Measurements from ENCODE around the gene ZNF827.

The ZNF827 gene

DNA sequence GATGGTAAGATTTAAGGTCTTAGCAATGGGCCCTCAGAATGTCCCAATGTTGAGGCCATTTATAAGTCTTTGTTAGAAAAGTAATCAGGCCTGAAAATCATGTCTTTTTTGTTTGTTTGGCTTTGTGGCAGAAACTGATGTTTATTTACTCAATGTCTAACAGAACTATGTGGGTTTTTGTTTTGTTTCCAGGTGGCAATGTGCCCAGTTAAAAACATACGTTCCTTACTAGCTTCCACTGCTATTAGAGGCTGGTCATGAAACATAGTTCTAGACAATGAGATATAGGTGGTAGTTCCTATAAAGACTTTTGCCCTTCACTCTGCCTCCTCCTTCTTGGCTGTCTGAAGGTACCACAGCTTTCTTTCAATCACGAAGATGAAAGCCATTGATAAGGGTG lies 149.9 kb downstream of the ZNF827 start:
- DNase-seq, result no peak

DNA sequence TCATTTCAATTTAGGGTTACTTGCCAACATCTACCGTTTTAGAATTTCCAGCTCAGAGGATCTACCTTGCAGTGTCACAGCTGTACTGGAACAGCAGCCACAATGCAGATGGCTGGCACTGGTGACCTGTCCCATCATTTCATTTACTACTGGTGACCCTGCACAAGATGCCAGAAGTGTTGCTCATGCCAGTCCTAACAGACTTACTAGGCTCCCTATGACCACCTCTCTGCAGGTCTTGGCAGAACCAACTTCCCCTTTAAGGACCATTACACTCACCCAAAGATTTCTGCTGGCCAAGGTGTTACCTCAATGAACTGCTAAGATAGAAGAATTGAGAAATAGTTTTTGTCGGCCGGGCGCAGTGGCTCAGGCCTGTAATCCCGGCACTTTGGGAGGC lies 151.8 kb downstream of the ZNF827 start:
- DNase-seq, result no peak

GRCh38 chr4:145786261-145786660 lies 152.4 kb downstream of the ZNF827 start:
- DNase-seq, result no peak

- no peak for DNase-seq
These were observed 153.1 kb downstream of the ZNF827 start for GRCh38 chr4:145785391-145786008.

DNA sequence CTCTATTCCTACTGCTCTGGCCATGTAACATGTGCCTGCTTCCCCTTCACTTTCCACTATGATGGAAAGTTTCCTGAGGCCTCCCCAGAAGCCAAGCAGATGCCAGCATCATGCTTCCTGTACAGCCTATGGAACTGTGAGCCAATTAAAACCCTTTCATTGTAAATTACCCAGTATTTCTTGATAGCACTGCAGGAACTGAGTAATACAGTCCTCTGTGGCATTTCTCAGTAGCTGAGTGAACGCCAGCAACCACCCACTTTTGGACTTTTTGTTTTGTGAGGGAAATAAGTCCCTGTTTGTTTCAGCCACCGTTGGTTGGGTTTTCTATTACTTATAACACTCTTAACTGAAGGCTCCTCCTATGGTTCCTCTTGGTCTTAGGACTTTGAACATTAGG lies 154.6 kb downstream of the ZNF827 start:
- no peak for DNase-seq

DNA sequence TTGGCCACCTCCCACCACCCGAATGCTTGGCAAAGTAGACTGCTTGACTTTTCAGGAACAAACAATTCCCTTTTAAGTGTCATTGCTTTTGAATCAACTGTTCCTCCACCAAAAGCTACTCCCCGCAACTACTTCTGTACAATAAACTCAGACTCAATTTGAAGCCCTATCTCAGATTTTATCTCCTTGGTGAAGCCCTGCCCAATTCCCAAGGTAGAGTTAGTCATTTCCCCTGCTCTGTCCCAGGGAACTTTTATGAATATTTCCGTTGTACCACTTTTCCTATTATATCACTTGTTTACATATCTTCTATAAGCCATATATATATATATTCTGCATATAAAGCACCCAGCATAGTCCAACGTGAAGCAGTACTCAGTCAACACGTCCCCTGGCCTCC lies 155.9 kb downstream of the ZNF827 start:
- DNase-seq, result no peak

DNA sequence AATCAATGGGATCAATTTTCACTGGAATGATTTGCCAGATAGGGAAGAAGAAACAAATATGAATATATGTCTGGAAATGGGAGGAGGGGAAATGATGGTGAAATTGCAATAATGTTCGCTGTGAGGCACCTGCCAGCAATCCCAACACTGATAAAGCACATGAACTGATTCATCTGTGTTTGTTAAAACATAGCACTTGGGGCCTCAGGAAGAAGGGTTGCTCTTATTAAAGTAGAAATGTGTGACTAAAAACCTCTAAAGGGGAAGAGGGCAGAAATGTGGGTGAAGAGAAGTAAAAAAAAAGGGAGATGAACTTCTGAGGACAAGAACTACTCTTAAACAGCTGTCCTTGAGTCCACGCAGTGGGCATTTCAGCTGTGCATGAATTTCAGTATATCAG lies 157.3 kb downstream of the ZNF827 start:
- no peak for DNase-seq

DNA sequence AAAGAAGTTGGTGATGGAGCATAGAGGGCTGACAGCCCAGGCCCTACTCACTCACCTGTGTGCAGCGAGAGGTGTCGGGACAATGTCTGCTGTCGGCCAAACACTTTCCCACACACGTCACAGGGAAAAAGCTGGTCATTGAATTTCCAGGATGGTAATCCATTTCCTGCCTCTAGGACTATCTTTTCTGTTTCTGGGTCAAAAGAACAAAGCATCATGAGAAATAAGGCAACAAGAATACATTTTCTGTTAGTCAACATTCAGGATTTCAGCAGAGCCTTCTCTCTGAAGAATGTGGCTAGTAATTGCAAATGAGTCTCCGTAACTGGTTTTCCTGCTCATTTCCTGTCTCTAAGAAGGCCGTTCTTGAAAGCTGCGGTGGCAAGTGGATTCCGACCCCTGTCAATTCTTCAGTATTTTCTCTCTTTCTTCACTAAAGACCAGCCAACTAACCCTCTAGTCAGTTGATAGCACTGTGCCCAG lies 159.3 kb downstream of the ZNF827 start:
- no peak for DNase-seq

DNA sequence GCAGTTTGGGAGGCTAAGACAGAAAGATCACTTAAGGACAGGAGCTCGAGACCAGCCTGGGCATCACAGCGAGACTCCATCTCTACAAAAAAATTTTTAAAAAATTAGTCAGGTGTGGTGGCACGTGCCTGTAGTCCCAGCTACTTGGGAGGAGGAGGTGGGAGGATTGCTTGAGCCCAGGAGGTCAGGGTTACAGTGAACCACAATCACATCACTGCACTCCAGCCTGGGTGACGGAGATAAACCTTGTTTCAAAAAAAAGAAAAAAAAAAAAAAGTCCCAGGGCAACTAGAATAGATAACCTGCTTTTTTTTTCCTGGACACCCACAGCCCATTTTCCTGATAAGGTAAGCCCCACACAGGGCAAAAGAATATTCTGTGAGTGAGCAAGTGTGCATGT lies 162.4 kb downstream of the ZNF827 start:
- no peak for DNase-seq

GRCh38 chr4:145775406-145775805 lies 163.2 kb downstream of the ZNF827 start:
- no peak for DNase-seq

GRCh38 chr4:145774473-145774872 lies 164.2 kb downstream of the ZNF827 start:
- no peak for DNase-seq

- no peak for DNase-seq
These were observed 164.9 kb downstream of the ZNF827 start for GRCh38 chr4:145773581-145774234.

- no peak for DNase-seq
These were observed 166.3 kb downstream of the ZNF827 start for GRCh38 chr4:145772347-145772746.

- no peak for DNase-seq
These were observed 168.5 kb downstream of the ZNF827 start for GRCh38 chr4:145770124-145770523.

DNA sequence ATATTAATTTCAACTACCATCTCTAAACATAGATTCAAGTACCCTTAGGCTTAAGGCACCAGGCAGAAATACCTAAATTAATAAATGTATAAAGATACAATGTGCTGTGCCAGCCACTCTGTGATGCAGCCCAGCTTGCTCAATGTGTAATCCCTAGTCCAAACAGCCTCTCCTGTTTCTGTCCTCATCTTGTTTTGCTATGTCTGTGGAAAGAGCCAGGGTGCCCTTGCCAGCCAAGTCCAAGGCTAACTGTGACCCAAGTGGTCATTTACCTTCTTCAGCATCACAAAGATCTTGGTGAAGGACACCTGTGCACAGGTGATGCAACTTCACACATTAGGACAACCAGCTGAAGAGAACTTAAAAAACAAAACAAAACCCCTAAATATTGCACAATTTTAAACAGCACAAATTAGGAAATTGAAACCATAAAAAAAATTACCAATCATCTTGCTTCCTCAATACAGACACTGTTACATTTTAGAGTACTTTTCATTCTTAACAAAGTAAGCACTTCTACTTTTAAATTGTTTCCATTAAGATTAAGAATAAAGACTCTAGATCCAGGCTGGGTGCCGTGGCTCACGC lies 169.1 kb downstream of the ZNF827 start:
- DNase-seq, result no peak

GRCh38 chr4:145766273-145766672 lies 172.3 kb downstream of the ZNF827 start:
- no peak for DNase-seq

DNA sequence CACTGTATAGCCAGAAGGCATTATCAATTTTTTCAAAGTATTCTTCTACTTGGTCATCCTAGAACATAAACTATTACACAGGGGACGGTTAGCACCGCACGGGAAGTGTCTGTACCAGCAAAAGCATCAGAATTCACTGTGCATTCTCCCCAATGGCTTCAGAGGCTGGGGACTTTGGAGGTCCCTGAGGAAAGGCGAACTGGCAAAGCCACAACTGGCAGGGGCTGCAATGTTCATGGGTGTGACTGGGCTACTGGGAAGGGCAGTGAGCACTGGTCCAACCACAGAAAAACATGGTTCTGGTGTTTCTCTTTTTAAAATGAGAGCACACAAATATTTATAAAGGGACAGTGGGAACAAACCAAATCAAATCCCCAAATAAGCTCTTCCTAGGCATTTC lies 175.2 kb downstream of the ZNF827 start:
- no peak for DNase-seq

- DNase-seq, result no peak
These were observed 175.9 kb downstream of the ZNF827 start for GRCh38 chr4:145762719-145763118.

GRCh38 chr4:145760961-145761929 lies 177.4 kb downstream of the ZNF827 start:
- no peak for DNase-seq

DNA sequence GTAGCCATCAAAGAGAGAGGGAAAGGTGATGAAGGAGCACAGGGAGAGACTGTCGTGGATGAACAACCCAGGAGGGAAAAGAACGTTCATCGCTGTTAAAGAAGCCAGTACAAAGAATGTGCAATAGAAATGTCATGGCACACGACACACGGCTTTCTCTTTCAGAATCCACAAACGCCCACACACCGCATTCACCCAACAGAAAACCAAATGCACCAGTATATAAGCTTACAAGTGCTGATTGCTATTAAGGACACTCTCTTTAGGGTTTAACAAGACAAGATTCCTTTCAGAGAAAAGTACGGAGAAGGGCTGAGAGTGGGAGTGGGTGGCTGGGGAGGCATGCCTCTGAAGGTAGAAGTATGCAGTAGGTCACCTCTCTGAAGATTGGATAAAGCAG lies 178.4 kb downstream of the ZNF827 start:
- DNase-seq, result no peak

- DNase-seq, result peak; percentile 73
These were observed 181.4 kb downstream of the ZNF827 start for GRCh38 chr4:145757188-145757587.

DNA sequence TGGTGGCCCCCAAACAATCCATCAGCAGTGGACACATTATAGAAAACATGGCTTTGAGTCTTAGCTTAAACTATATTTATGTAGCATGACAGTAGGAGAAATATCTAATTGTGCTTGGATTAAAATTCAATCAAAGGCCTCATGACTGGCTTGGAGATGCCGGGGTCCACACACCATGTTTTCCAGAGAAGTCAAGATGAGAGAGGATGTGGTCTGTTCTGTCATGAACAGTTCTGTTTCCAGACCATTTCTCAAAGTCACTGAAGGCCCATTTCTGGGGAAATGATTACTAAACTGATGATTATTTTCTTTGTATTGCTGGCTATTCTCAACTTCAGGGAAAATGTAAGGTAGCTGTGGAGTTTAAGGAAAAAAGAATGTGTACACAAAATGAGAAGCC lies 182.4 kb downstream of the ZNF827 start:
- DNase-seq, result no peak

DNA sequence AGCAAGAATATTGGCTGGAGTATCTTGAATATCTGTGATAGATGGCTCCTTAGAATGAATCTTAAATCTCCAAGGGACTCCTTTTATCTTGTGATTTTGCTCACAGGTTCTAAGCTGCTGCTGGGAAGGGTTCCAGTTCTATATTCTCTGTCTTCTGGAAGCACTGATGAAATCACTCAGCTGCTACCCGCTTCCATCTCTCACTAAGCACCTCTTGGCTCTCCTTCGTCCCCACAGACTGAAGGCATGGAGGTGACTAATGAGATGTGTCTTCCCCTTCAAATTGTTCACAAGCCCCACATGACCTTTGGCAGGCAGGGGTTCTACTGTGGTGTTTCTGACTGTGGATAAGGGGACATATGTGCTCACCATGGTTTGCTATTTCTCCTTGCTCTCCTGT lies 182.8 kb downstream of the ZNF827 start:
- DNase-seq, result no peak

All from NCI-H1417 treated with DMSO at 0.1 percent for 48 hours (cell line).